Stimulated activated CD8-positive, alpha-beta memory T cell treated with anti-CD3 and anti-CD28 coated beads, Interleukin-12 subunit alpha, Interleukin-12 subunit beta, amount 100 ng/mL, for 24 hours (primary cell): Measurements from ENCODE around the gene FLNC.

Experiments used
- DNase-seq: peaks from one replicate; pipeline ENCODE4 v3.0.0-alpha.2; 2020; ENCODE audit errors: extremely low read depth

FLNC gene

DNA sequence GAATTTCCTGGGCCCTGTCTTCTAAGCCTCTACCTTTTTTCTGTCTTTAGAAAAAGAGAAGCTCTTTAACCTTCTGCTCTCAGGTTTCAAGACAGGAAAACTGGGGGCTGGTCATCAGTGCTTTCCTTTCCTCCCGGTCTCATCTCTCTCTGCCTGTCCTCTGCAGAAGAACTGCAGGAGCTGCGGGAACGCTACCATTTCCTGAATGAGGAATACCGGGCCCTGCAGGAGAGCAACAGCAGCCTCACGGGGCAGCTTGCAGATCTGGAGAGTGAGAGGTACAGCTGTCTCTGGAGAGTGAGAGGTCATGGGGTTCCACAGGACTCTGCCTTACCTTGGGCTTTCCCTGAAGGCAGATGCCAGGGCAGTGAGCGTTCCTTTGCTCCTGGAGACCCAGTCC, 25.7 kb upstream of the FLNC start:
- DNase-seq = no peak

DNA sequence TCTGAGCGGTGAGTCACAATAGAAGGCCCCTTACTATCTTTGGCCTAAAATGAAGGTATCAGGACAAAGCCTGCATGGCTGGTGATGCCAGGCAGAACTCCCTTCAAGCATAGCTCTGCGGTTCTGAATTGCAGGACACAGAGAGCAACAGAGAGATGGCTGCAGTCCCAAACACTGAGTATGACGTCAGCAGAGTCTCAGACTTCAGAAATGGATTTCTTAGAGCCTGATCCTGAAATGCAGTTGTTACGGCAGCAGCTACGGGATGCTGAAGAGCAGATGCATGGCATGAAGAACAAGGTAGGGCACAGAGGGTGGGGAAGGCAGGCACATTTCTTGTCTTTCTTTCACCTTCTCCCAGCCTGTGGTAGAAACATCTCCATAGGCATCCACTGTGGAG, 25.0 kb upstream of the FLNC start:
- no peak for DNase-seq

- no peak for DNase-seq
These were observed 23.0 kb upstream of the FLNC start for GRCh38 chr7:128807191-128807590.

GRCh38 chr7:128809363-128809762, 20.8 kb upstream of the FLNC start:
- DNase-seq = no peak

DNA sequence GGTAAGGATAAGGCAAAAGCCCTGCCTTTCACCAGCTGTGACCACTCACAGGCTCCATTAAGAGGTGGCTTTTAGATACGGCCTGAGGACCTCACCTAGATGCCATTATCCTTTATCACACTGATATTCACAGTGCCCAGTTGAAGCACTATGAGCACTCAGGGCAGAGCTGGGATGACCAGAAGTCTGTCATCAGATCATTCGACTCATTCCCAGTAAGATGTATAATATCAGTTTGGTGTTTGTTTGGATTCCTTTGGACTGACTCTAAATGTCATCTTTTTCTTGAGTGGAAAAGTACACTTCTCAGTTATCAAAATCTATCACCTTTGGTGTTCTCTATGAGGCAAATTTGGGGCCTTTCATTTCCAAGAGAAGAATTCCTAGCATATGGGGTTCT, 19.7 kb upstream of the FLNC start:
- no peak for DNase-seq

DNA sequence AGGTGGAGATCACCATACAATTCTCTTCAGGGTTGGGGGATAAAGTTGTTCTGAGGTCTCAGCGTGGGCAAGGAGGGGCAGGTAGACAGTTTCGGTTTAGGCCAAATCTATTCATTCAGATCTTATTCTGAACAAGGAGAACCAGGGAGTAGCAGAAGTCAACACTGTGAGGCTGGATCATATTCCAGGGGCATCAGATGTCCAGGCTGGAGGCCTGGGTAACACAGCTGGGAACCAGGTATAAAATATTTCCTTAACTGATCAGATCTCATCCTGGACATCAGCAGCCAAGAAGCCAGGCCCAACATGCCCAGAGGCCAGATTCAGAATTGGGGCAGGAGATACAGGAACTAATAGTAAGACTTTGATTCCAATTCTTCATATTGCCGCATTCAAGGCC, 19.2 kb upstream of the FLNC start:
- no peak for DNase-seq

DNA sequence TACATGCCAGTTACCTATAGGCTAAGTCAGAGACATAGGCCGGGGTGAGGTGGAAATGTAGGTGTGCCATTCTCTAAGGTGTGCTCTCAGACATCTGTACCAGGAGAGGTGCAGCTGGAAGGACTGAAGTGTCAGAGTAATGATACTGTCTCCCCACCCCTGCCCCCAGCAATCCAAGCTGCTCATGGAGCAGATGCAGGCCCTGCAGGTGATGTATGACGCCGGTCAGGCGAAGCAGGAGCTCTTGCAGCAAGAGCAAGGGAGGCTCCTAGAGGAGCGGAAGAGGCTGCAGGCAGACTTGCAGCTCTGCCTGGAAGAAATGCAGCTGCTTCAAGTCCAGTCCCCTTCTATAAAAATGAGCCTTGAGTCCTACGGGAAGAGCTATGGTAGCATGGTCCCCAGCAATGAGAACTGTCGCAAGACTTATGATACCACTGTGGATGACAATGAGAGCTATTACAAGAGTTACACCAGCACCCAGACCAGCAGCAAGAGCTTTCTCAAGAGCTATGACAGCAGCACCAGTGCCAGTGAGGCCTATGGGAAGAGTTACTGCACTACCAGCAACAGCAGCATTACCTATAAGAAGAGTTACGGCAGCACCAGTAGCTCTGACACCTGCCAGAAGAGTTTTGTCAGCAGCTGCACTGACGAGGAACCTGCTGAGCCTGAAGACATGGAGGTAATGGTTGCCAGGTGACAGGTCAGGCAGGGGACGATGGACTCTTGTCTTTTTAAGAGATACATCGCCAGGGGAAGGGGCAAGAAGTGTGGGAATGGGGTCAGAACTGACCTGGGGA, 18.4 kb upstream of the FLNC start:
- no peak for DNase-seq

GRCh38 chr7:128812514-128813168, 17.6 kb upstream of the FLNC start:
- no peak for DNase-seq

DNA sequence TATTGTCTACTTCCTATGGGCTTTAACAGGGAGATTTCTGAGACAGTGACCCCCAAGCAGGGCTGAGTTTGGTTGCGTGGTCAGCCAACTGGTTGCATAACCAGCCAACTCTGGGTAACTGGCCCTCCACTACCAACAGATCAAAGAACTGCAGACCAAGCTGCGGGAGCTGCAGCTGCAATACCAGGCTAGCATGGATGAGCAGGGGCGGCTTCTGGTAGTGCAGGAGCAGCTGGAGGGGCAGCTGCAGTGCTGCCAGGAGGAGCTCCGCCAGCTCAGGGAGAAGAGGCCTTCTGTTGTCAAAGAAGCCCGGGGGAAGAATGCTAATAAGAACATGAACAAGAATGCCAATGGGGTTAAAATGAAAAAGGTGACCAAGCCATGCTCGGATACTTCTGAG, 15.7 kb upstream of the FLNC start:
- no peak for DNase-seq

DNA sequence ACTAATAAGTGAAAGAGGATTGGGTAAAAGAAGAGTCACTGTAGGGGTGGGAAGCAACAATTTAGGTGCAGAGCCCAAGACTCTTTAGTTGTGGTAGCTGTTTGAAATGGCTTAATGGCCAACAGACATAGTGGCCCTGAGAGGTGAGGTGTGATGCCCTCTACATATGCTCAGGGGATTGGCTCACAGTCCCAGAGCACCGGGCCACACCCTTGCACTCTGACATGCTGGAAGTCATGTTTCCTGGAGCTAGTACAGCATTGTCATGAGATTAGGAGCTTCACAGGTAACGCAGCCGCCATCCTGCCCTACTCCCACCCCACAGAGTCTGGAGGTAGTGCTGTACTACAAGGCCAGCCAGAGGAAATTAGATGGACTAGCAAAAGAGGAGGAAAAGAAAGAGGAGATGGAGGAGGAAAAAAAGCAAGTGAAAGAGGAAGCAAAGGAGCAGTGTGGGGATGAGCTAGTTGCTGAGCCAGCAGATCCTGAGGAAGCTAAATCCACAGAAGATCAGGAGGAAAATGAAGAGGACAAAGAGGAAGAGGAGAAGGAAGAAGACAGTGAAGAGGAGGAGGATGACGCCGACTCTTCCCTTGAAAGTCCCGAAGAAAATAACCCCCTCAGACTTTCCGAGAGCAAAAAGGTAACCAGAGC, 14.8 kb upstream of the FLNC start:
- no peak for DNase-seq

DNA sequence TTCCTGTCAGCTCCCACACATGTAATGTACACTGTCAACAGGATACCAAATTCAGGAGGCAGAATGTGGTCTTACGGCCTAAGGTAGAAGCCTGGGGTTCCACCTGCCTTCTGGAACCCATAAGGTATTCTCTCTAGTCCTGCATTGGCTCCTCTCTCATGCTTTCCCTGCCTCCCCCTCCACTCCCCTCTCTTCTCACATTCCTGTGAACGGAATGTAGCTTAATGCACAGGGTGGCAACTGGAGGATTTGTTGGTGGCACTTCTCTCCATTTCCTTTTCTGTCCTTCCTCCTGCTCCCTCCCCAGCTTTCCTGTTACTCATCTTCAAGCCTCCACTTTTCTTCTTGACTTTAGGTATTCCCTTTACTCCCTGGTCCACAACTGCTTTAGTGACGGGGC, 11.5 kb upstream of the FLNC start:
- DNase-seq = no peak

DNA sequence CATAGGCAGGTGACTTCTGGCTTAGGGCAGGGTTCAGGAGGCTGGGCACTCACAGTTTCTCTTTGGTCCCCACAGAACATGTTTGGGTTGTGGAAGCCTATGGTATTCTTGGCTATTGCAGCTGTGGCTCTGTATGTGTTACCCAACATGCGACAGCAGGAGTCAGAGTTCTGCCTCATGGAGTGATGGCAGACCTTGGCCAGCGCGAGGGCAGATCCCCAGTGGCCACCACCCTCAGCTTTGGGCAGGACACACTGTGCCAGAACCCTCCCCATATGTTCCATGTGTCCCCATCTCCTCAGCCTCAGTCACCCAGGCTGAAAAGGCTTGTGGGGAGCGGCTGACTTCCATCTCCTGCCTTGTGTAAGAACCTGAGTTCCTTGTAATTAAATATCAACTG, 8.5 kb upstream of the FLNC start:
- no peak for DNase-seq

DNA sequence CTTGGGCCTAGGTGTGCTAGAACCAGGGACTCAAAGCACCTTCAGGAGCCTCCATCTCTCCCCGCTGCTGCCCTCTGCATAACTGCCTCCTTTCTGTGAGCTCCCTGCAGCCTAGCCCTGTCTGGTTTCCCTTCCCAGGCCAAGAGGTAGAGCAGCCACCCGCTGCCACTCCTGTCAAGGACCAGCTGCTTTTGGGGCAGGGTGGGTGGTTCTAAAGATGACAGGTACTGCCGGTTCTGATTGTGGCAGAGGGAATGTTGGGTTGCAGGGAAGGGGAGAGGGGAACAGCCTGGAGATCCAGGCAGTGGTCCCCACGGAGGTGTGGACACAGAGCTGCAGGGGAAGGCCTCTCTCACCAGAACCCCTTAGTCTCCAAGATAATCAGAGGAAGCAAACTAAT, 3.7 kb upstream of the FLNC start:
- no peak for DNase-seq

GRCh38 chr7:128826916-128827247, 3.3 kb upstream of the FLNC start:
- no peak for DNase-seq

GRCh38 chr7:128827248-128827958, 2.8 kb upstream of the FLNC start:
- DNase-seq = no peak

- no peak for DNase-seq
These were observed 2.1 kb upstream of the FLNC start for GRCh38 chr7:128827971-128828711.

GRCh38 chr7:128829391-128830166, 627 bp upstream of the FLNC start:
- DNase-seq = no peak

- no peak for DNase-seq
These were observed 1.2 kb downstream of the FLNC start for GRCh38 chr7:128831178-128831993.

DNA sequence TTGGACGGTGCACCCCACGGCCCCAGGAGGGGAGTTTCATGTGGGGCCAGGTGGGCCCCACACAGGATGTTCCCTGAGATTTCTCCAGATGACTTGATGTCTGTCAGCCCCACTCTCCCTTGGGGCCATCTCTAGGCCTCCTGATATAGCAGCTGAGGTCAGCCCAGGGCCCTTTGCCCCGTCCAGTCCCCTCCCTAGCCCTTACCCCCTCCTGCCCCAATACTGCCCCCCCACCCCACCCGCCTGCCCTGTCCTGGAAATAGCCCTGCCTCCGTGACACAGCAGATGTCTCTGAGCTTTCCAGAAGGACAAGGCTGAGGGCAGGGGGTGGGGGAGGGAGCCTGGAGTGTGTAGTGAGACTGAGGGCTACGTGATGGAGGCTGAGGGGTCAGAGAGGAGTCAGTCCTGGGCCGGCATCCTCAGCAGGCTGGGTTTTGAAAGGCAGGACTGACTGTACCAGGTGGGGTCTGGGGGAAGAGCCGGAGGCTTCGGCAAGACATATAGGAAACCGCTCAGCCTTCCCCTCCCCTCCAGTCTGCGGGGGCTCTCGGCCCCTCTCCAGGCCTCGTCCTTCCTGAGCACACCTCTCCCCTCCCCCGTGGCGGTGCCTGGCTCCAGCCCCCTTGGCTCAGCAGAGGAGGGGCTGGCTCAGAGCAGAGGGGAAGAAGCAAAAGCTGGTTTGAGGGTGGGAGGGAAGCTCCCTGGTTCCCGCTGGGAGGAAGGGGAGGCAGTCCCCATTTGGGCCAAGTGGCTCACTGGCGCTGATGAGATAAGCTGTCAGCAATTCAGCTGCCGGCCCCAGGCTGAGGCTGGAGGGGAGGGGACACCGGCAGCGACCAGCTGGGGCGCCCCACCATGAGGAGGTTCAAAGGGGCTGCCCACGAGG, 2.0 kb downstream of the FLNC start:
- DNase-seq = no peak

DNA sequence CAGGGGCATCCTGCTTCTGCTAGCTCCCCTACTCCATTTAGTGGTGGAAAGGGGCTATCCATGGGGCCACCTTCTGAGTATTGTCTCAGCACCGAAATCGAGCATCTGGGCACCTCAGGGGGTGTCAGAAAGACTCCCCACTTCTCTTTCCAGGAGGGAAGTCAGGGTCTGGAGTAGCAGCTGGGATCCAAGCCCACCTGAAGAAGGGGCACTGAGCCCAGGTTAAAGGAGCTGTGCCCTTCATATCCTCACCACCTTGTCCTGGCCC, 2.6 kb downstream of the FLNC start:
- DNase-seq = no peak
